ENCODE measurements around the gene KIAA0319L.
"Not testable (repeated sequence)": the region's sequence is repeated elsewhere in the genome, so short reads cannot be mapped to it uniquely, and the experiment has no call there.

The KIAA0319L gene

GRCh38 chr1:35488336-35488735, 68.9 kb downstream of the KIAA0319L start:
- DNase-seq (ENCODE audit: low read depth in 2 of 2) = no peak

- no peak for DNase-seq (ENCODE audit: low read depth in 2 of 2)
These were observed 70.3 kb downstream of the KIAA0319L start for GRCh38 chr1:35486858-35487408.

- DNase-seq (ENCODE audit: low read depth in 2 of 2) = no peak
These were observed 76.0 kb downstream of the KIAA0319L start for GRCh38 chr1:35481229-35481628.

GRCh38 chr1:35477870-35478269, 79.3 kb downstream of the KIAA0319L start:
- DNase-seq (ENCODE audit: low read depth in 2 of 2) = no peak

DNA sequence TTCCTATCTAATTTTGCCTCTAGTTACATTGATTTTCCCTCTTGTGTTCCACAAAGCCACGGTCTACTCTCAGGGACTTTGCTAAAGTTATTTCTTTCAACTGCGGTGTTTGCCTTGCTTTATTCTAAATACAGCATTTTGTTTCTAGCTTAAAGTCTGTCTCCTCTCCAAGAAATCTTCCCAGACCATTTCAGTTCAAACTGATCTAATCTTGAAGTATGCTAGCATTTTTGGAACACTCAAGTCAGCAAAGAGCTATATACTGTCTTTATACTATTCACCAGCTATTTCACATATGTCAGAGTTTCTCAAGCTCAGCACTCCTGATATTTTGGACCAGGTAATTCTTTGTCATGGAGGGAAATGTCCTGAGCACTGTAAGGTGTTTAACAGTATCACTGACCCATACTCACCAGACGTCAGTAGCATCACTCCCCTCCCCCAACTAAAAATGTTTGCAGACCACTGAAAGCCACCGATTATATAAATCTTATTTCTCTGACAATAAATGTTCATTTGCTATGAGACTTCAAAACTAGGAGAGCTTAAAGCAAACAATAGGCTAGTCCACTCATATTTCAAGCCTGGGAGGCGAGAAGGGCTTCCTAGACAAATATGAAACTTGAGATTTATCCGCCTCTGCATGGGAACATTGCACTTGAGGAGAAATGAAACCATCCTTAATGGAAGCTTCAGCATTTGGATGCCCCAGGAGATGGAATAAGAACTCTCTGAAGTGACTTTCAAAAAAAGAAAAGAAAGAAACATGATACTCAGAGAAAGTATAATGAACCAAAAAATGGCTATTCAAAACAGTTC, 81.1 kb downstream of the KIAA0319L start:
- no peak for DNase-seq (ENCODE audit: low read depth in 2 of 2)

DNA sequence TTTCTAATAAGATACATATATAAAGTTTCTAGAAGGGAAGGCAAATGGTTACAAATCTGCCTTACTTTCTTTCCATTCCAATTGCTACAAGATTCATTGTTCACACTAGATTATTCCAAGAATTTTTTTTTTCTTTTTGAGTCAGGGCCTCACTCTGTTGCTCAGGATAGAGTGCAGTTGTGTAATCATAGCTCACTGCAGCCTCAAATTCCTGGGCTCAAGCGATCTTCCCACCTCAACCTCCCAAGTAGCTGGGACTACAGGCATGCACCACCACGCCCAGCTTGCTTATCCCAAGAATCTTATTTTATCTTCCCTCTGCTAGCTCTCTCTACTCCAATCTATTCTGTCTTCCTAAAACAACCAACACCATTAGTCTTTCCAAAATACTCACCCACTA, 81.8 kb downstream of the KIAA0319L start:
- DNase-seq (ENCODE audit: low read depth in 2 of 2) = no peak

DNA sequence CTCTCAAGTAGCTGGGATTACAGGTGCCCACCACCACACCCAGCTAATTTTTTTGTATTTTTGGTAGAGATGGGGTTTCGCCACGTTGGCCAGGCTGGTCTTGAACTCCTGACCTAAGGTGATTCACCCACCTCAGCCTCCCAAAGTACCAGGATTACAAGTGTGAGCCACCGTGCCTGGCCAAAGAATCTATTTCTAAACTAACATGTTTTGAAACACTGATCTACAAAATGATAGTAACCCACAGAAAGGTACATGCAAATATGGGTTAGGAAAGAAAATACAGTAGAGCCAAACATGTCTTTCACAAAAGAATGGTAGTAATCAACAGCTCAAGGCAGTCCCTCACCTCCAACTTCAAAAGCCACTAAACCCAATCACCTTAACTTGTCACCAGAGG, 84.0 kb downstream of the KIAA0319L start:
- not testable (repeated sequence) for DNase-seq (ENCODE audit: low read depth in 2 of 2)

GRCh38 chr1:35470977-35471613, 86.1 kb downstream of the KIAA0319L start:
- DNase-seq (ENCODE audit: low read depth in 2 of 2) = no peak

GRCh38 chr1:35466120-35466519, 91.1 kb downstream of the KIAA0319L start:
- DNase-seq (ENCODE audit: low read depth in 2 of 2) = no peak

GRCh38 chr1:35463749-35464148, 93.5 kb downstream of the KIAA0319L start:
- not testable (repeated sequence) for DNase-seq (ENCODE audit: low read depth in 2 of 2)

DNA sequence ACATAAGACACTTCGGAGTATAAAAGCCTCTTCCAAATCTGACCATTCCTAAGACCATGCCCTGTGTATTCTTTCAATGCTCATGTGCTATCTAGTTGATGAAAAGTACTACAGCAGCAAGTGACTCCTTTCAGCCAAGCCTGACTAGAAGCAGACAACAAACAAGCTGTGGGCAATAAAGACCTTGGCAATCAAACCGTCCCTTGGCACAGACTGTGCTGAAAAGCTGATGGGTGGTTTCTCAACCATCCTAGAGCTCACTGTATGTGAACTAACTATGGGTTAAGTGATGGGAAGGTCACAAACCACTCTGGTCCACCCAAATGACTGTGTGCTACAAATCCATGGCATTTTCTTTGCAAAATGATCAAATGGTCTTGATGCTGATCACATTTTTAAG, 94.0 kb downstream of the KIAA0319L start:
- no peak for DNase-seq (ENCODE audit: low read depth in 2 of 2)

DNA sequence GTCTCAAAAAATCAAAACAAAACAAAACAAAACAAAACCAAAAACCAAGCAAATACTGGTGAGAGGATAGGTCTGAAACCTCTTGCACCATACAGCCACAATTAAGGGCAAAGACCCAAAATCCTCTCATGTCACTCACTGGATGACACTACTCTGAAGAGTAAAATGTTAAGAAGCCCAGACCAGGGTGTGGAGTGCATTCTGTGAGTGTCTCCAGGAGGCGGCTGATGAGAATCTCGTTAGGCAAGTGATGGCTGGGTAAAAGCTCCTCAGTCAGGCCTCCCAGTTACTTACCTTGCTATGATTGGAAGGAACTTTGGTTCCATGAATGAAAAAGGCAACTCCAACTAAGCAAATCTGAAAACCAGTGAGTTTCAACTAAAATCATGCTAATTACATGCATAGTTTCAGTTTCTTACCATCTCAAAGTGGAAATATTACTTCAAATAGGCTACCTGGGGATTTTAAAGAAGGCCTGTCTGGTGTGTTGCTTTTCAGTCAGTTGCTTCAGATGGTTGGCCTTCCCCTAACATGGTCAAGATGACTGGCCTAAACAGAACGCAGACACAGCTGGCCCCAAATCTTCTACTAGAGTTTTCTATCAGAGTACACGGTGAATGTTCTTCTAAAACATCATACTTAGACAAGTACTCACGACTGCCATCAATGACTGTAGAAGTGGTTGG, 95.1 kb downstream of the KIAA0319L start:
- DNase-seq (ENCODE audit: low read depth in 2 of 2) = no peak

DNA sequence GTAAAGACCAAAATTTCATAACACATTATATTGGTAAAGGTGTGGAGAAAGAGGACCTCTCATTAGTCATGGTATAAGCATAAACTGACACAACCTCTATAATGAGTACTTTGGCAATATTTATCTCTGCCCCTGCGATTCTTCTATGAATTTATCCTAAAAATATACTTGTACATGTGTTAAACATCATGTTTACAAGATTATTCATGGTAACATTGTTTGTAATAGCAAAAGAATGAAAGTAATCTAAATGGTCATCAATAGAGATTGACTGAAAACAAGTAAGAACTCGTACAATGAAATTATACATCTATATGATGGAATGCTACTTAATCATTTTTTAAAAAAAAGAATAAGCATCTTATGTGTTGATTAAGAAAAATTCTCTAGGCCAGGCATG, 96.4 kb downstream of the KIAA0319L start:
- no peak for DNase-seq (ENCODE audit: low read depth in 2 of 2)

GRCh38 chr1:35454616-35455015, 102.6 kb downstream of the KIAA0319L start:
- DNase-seq (ENCODE audit: low read depth in 2 of 2) = no peak

DNA sequence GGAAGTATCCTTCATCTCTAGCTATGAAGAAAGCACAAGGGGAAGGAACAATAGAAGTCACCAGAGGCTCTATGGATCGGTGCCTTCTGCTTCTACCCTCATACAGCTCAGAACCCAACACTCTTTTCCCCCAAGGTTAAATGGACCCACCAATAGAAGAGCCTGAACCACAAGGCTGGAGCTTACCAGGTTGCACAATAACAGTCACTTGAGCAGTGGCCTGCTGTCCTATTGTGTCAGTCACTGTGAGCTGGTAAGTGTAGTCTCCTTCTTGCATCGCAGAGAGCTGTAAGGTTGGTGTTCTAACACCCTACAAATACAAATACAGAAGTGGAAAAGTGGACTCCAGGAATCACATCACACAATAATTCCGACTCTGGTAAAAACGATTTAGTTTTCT, 103.0 kb downstream of the KIAA0319L start:
- no peak for DNase-seq (ENCODE audit: low read depth in 2 of 2)

GRCh38 chr1:35453031-35453430, 104.2 kb downstream of the KIAA0319L start:
- no peak for DNase-seq (ENCODE audit: low read depth in 2 of 2)

- DNase-seq (ENCODE audit: low read depth in 2 of 2) = no peak
These were observed 105.0 kb downstream of the KIAA0319L start for GRCh38 chr1:35452106-35452774.

- peak; percentile 68 to 74 for DNase-seq (ENCODE audit: low read depth in 2 of 2)
These were observed 106.1 kb downstream of the KIAA0319L start for GRCh38 chr1:35451125-35451528.

DNA sequence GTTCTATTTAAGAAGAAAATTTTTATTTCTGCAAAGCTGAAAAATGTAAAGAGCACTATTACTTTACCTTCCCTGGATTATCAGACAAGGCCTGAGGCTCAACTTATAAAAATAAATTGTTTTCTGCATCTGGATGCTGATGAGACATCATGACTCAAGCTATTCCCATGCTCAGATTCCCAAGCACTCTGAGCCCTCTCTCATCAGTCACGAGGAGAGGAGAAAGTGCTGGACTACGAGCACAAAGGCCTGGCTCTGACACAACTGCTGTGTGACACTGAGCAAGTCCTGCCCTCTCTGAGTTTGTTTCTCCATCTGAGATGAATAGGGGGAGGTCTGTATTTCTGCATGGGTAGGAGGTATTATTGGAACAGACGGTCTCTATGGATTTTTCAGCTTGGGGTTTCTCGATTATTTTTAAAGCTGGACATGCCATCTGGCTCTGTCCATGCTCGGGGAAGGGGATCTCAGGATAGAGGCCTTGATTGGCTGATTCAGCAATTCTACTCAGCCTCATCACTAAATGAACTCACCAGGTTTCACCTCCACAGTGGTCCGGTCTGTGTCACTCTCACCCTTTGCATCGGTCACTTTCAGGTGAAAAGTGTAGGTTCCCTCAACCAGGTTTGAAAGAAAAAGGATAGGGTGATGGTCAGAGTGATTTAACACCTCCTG, 107.7 kb downstream of the KIAA0319L start:
- DNase-seq (ENCODE audit: low read depth in 2 of 2) = no peak

DNA sequence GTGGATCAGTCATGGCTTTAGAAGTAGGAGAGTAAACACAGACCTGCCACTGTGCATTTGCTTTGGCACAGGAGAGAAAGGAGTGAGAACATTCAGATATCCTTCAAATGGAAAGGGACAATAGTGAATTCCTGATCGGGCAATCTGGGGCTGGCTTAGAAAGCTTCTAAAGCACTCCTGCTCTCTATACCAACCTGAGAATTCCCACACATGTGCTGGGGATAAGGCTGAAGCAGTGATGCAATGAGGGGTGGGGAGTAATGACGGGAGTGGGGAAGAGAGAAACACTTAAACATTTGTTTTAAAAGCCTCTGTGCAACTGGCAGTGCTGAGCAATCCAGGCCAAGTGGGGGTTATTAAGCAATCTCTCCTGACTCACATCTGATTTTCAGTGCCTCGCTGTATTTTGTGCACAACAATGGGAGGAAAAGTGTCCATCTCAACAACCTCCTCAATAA, 108.8 kb downstream of the KIAA0319L start:
- DNase-seq (ENCODE audit: low read depth in 2 of 2) = no peak

DNA sequence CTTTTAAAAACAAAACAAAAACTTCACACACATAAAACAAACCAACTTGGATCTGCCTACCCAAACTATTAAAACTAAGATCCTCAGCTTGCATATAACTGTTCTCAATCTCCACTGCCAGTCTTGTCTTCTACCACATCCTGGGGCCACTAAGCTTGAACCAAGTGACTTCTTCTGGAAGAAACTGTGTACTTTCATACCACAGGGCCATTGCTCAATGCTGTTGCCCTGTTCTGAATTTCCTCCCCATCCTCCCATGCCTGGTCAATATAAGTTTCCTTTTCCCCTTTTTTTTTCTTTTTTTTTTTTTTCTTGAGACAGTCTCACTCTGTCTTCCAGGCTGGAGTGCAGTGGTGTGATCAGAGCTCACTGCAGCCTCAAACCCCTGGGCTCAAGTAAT, 109.9 kb downstream of the KIAA0319L start:
- DNase-seq (ENCODE audit: low read depth in 2 of 2) = no peak

DNA sequence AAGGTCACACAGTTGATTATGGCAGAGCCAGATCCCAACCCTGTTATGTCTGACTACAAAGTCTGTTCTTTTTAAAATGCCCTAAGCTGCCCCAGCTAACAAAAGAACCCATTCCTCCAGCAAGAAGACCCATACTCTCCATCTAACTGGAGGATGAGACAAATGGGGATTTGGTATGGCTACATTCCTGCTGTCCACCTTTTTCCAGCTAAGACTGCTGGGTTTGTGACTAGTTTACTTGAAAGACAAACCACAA, 112.8 kb downstream of the KIAA0319L start:
- DNase-seq (ENCODE audit: low read depth in 2 of 2) = no peak

All from stimulated activated CD4-positive, alpha-beta T cell treated with anti-CD3 and anti-CD28 coated beads, Interleukin-4, amount 100 ng/mL, for 48 hours (primary cell).